Motor neuron (in vitro differentiated cells): ENCODE data around the gene CCR5AS.

Experiments
- ATAC-seq, 8 experiments: fragments of 200-7000 bp; cut with Tn5 transposase; replicated peaks in 6 of 8; 2 replicates each; pipeline ENCODE4 v1.8.0; 2021; ENCODE audit warnings: mild to moderate bottlenecking in 8 of 8, moderate library complexity in 8 of 8
- H3K27ac ChIP-seq, 2 donors: fragments of 250-450 bp; sonication (Bioruptor Pico); 2 replicates each; pipeline ENCODE4 v1.9.0; 2021; ENCODE audit warnings: antibody characterized with exemption in 2 of 2, mild to moderate bottlenecking in 2 of 2, moderate library complexity in 1 of 2
- H3K4me1 ChIP-seq, 2 donors: fragments of 250-450 bp; sonication (Bioruptor Pico); replicated peaks in 1 of 2; 2 replicates each; pipeline ENCODE4 v1.6.1; 2021; ENCODE audit warnings: antibody characterized with exemption in 2 of 2, mild to moderate bottlenecking in 2 of 2, moderate library complexity in 1 of 2
- H3K4me3 ChIP-seq, 5 donors: fragments of 250-450 bp; sonication (Bioruptor Pico); 2 replicates each; pipeline ENCODE4 v1.9.0; 2021; ENCODE audit warnings: antibody characterized with exemption in 5 of 5, mild to moderate bottlenecking in 5 of 5, moderate library complexity in 4 of 5
- WGBS, 10 experiments: fragments of 450-650 bp; shearing (Covaris generic); methylation state at CpG; one replicate each; pipeline ENCODE4 v1.0.0; 2022; 5-methylcytosine and 5-hydroxymethylcytosine counted together
- in situ Hi-C, 9 experiments: fragments of 400-800 bp; cut with MboI; loops; one replicate each; pipeline ENCODE4 v1.15.0; 2021; ENCODE audit warnings: low sequenced_read_pairs in 9 of 9, low pct_unique_long_range_greater_than_20kb in 2 of 9; ENCODE audit not compliant: unreplicated experiment in 9 of 9

Gene CCR5AS

GRCh38 chr3:46367811-46368210 lies 39.1 kb downstream of the CCR5AS start:
- Histone ChIP-seq H3K27ac (no peak overlapping the region), H3K4me3 (no peak overlapping the region), H3K4me1 (no peaks in the 10 kb centered on the region)
- in situ Hi-C loops: loop anchor here in 2 of 9 experiments (10.0 to 25.0 kb wide), 3 partner anchors 153 to 431 kb away; partner anchors contain the start of gene CXCR6 (in 1 of the 2)
- 50 to 100% (median 80%) methylated on average over 1 to 3 of the region's 5 CpGs; no CpG with 5 or more reads in 1 of the 10 experiments for WGBS, 10 experiments
- ATAC-seq: no peak

- ATAC-seq: no peak
- in situ Hi-C loops: loop anchor here in 2 of 9 experiments (10.0 to 25.0 kb wide), 3 partner anchors 151 to 429 kb away; partner anchors contain the start of gene CXCR6 (in 1 of the 2)
- Histone ChIP-seq H3K4me3 (no peak overlapping the region), H3K4me1 (no peaks in the 10 kb centered on the region), H3K27ac (no peak overlapping the region)
- 0 to 100% (median 62%) methylated on average over 1 to 3 of the region's 5 CpGs; no CpG with 5 or more reads in 3 of the 10 experiments for WGBS, 10 experiments
Observed at GRCh38 chr3:46365737-46366524, 40.9 kb downstream of the CCR5AS start.

- in situ Hi-C loops: loop anchor here in 2 of 9 experiments (10.0 to 25.0 kb wide), 3 partner anchors 150 to 428 kb away; partner anchors contain the start of gene CXCR6 (in 1 of the 2)
- Histone ChIP-seq H3K27ac (no peak overlapping the region), H3K4me1 (no peaks in the 10 kb centered on the region), H3K4me3 (no peak overlapping the region)
- WGBS, 10 experiments: 0 to 100% (median 56%) methylated on average over 1 to 4 of the region's 4 CpGs; no CpG with 5 or more reads in 1 of the 10 experiments
- no peak for ATAC-seq
Observed at GRCh38 chr3:46365041-46365440, 41.8 kb downstream of the CCR5AS start.

GRCh38 chr3:46361408-46362283 lies 45.2 kb downstream of the CCR5AS start:
- in situ Hi-C loops: loop anchor here in 2 of 9 experiments (10.0 to 25.0 kb wide), 3 partner anchors 147 to 424 kb away; partner anchors contain the start of gene CXCR6 (in 1 of the 2)
- ATAC-seq: peak in 7 of 8 experiments; percentile 53 to 96 (median 91)

GRCh38 chr3:46360907-46361306 lies 46.0 kb downstream of the CCR5AS start:
- 0 to 100% (median 87%) methylated on average over 1 to 6 of the region's 6 CpGs; no CpG with 5 or more reads in 5 of the 10 experiments for WGBS, 10 experiments
- Histone ChIP-seq H3K4me3 (no peak overlapping the region), H3K27ac (no peak overlapping the region), H3K4me1 (no peaks in the 10 kb centered on the region)
- peak in 6 of 8 experiments; percentile 7 to 55 (median 41) for ATAC-seq
- in situ Hi-C loops: loop anchor here in 2 of 9 experiments (10.0 to 25.0 kb wide), 3 partner anchors 146 to 424 kb away; partner anchors contain the start of gene CXCR6 (in 1 of the 2)

More at GRCh38 chr3:46361408-46362283, 45.2 kb downstream of the CCR5AS start:
- H3K4me3 ChIP-seq: no peak overlapping the region
- WGBS, 10 experiments: 19 to 100% (median 62%) methylated on average over 1 to 6 of the region's 8 CpGs; no CpG with 5 or more reads in 2 of the 10 experiments
- H3K4me1 ChIP-seq: no peaks in the 10 kb centered on the region
- no peak overlapping the region for H3K27ac ChIP-seq

GRCh38 chr3:46359733-46360493 lies 47.0 kb downstream of the CCR5AS start:
- in situ Hi-C loops: loop anchor here in 2 of 9 experiments (10.0 to 25.0 kb wide), 3 partner anchors 145 to 423 kb away; partner anchors contain the start of gene CXCR6 (in 1 of the 2)
- no peak overlapping the region for H3K4me3 ChIP-seq
- H3K27ac ChIP-seq: no peak overlapping the region
- 4 to 56% (median 30%) methylated on average over 1 to 10 of the region's 11 CpGs for WGBS, 10 experiments
- peak in 6 of 8 experiments; percentile 29 to 70 (median 56) for ATAC-seq
- no peaks in the 10 kb centered on the region for H3K4me1 ChIP-seq

- WGBS, 10 experiments: 80 to 94% (median 91%) methylated on average over 1 to 5 of the region's 6 CpGs; no CpG with 5 or more reads in 2 of the 10 experiments
- Histone ChIP-seq H3K4me3 (no peak overlapping the region), H3K4me1 (no peaks in the 10 kb centered on the region), H3K27ac (no peak overlapping the region)
- in situ Hi-C loops: loop anchor here in 2 of 9 experiments (25.0 kb wide), 2 partner anchors 271 to 421 kb away; partner anchors contain the start of gene CXCR6 (in 1 of the 2)
- ATAC-seq: no peak
Observed at GRCh38 chr3:46358466-46358865, 48.4 kb downstream of the CCR5AS start.

- H3K4me3 ChIP-seq: no peak overlapping the region
- no peaks in the 10 kb centered on the region for H3K4me1 ChIP-seq
- in situ Hi-C loops: loop anchor here in 2 of 9 experiments (25.0 kb wide), 2 partner anchors 270 to 420 kb away; partner anchors contain the start of gene CXCR6 (in 1 of the 2)
- no peak for ATAC-seq
- WGBS, 10 experiments: 20 to 100% (median 98%) methylated on average over 1 to 4 of the region's 4 CpGs; no CpG with 5 or more reads in 2 of the 10 experiments
- no peak overlapping the region for H3K27ac ChIP-seq
Observed at GRCh38 chr3:46356909-46357308, 50.0 kb downstream of the CCR5AS start.

- peak in 2 of 8 experiments; percentile 41 to 62 for ATAC-seq
- in situ Hi-C loops: loop anchor here in 2 of 9 experiments (25.0 kb wide), 2 partner anchors 269 to 419 kb away; partner anchors contain the start of gene CXCR6 (in 1 of the 2)
- Histone ChIP-seq H3K4me1 (no peaks in the 10 kb centered on the region), H3K27ac (no peak overlapping the region), H3K4me3 (no peak overlapping the region)
- WGBS, 10 experiments: 0 to 63% (median 24%) methylated on average over 2 to 3 of the region's 3 CpGs; no CpG with 5 or more reads in 2 of the 10 experiments
Observed at GRCh38 chr3:46356276-46356675, 50.6 kb downstream of the CCR5AS start.

- no peaks in the 10 kb centered on the region for H3K4me1 ChIP-seq
- no peak overlapping the region for H3K4me3 ChIP-seq
- in situ Hi-C loops: loop anchor here in 2 of 9 experiments (25.0 kb wide), 2 partner anchors 268 to 418 kb away; partner anchors contain the start of gene CXCR6 (in 1 of the 2)
- no peak for ATAC-seq
- H3K27ac ChIP-seq: no peak overlapping the region
Observed at GRCh38 chr3:46354984-46355383, 51.9 kb downstream of the CCR5AS start.

GRCh38 chr3:46354478-46354877 lies 52.4 kb downstream of the CCR5AS start:
- in situ Hi-C loops: loop anchor here in 2 of 9 experiments (25.0 kb wide), 2 partner anchors 267 to 417 kb away; partner anchors contain the start of gene CXCR6 (in 1 of the 2)
- 20% methylated on average over 1 of the region's 1 CpG; no CpG with 5 or more reads in 9 of the 10 experiments for WGBS, 10 experiments
- no peak overlapping the region for H3K4me3 ChIP-seq
- ATAC-seq: no peak
- H3K27ac ChIP-seq: no peak overlapping the region
- H3K4me1 ChIP-seq: no peaks in the 10 kb centered on the region
